H9 (cell line): ENCODE data around the gene ATP6V1G2. TPM values are rescaled to one million over a fixed set of nuclear protein-coding genes. Genes with fewer than 3 reads are reported as not detected.

ENCODE experiments used
- DNase-seq: peaks from one replicate; pipeline ENCODE4 v3.0.0-alpha.2; 2017
- H2AFZ ChIP-seq: one replicate; pipeline ENCODE4 v1.6.1; 2013; ENCODE audit warnings: mild to moderate bottlenecking, low read length, control low read depth, moderate library complexity
- H2AK5ac ChIP-seq: 2 replicates; pipeline ENCODE4 v1.6.1; 2013; ENCODE audit warnings: low read length, control low read depth, mixed read lengths; ENCODE audit not compliant: insufficient read length
- H2BK120ac ChIP-seq: one replicate; pipeline ENCODE4 v1.6.1; 2013; ENCODE audit warnings: low read depth, mild to moderate bottlenecking, low read length, control low read depth, inconsistent platforms; ENCODE audit not compliant: poor library complexity, severe bottlenecking
- H2BK12ac ChIP-seq: 2 replicates; pipeline ENCODE4 v1.6.1; 2013; ENCODE audit warnings: low read length, control low read depth, mixed read lengths, low read depth; ENCODE audit not compliant: insufficient read length
- H2BK15ac ChIP-seq: 2 replicates; pipeline ENCODE4 v1.6.1; 2013; ENCODE audit warnings: low read depth, low read length, control low read depth
- H2BK20ac ChIP-seq: one replicate; pipeline ENCODE4 v1.6.1; 2013; ENCODE audit warnings: low read depth, mild to moderate bottlenecking, low read length, control low read depth, inconsistent platforms; ENCODE audit not compliant: poor library complexity, severe bottlenecking
- H2BK5ac ChIP-seq: 2 replicates; pipeline ENCODE4 v1.6.1; 2013; ENCODE audit warnings: low read length, control low read depth, mixed read lengths; ENCODE audit not compliant: insufficient read length
- H3K14ac ChIP-seq: 2 replicates; pipeline ENCODE4 v1.6.1; 2013; ENCODE audit warnings: low read length, control low read depth; ENCODE audit not compliant: insufficient read depth
- H3K18ac ChIP-seq: 2 replicates; pipeline ENCODE4 v1.6.1; 2013; ENCODE audit warnings: low read depth, mild to moderate bottlenecking, mixed read lengths, low read length, control low read depth; ENCODE audit not compliant: insufficient read length
- H3K23ac ChIP-seq: 2 replicates; pipeline ENCODE4 v1.6.1; 2013; ENCODE audit warnings: low read length, control low read depth, mixed read lengths, low read depth; ENCODE audit not compliant: insufficient read length
- H3K23me2 ChIP-seq: 2 replicates; pipeline ENCODE4 v1.6.1; 2013; ENCODE audit warnings: low read depth, mild to moderate bottlenecking, mixed read lengths, low read length, control low read depth; ENCODE audit not compliant: insufficient read length, poor library complexity, severe bottlenecking
- H3K27ac ChIP-seq: 2 replicates; pipeline ENCODE4 v1.5.1; 2013; ENCODE audit warnings: low read length, control low read depth, mixed read lengths, low read depth; ENCODE audit not compliant: insufficient read length
- H3K27me3 ChIP-seq: 2 replicates; pipeline ENCODE4 v1.6.1; 2013; ENCODE audit warnings: low read length, control low read depth, inconsistent platforms; ENCODE audit not compliant: insufficient read depth
- H3K4ac ChIP-seq: 2 replicates; pipeline ENCODE4 v1.6.1; 2013; ENCODE audit warnings: low read depth, mild to moderate bottlenecking, control low read depth, inconsistent platforms, low read length, moderate library complexity
- H3K4me1 ChIP-seq: 2 replicates; pipeline ENCODE4 v1.6.1; 2013; ENCODE audit warnings: low read length, control low read depth, inconsistent platforms; ENCODE audit not compliant: insufficient read depth
- H3K4me2 ChIP-seq: 2 replicates; pipeline ENCODE4 v1.6.1; 2013; ENCODE audit warnings: low read length, control low read depth, mixed read lengths; ENCODE audit not compliant: insufficient read length, insufficient read depth
- H3K56ac ChIP-seq: 2 replicates; pipeline ENCODE4 v1.6.1; 2013; ENCODE audit warnings: low read depth, mild to moderate bottlenecking, mixed read lengths, low read length, control low read depth; ENCODE audit not compliant: insufficient read length
- H3K79me1 ChIP-seq: 2 replicates; pipeline ENCODE4 v1.6.1; 2013; ENCODE audit warnings: low read depth, mild to moderate bottlenecking, moderate library complexity, low read length, control low read depth, inconsistent platforms; ENCODE audit not compliant: insufficient read depth, poor library complexity, severe bottlenecking
- H3K79me2 ChIP-seq: 2 replicates; pipeline ENCODE4 v1.6.1; 2013; ENCODE audit warnings: low read length, control low read depth, inconsistent platforms; ENCODE audit not compliant: insufficient read depth
- H3K9ac ChIP-seq: 2 replicates; pipeline ENCODE4 v1.6.1; 2013; ENCODE audit warnings: low read length, control low read depth, mixed read lengths; ENCODE audit not compliant: insufficient read length; ENCODE audit errors: extremely low read depth
- H3K9me3 ChIP-seq: one replicate; pipeline ENCODE4 v1.6.1; 2013; ENCODE audit warnings: low read depth, low read length, inconsistent platforms; ENCODE audit not compliant: control insufficient read depth
- H3T11ph ChIP-seq: one replicate; pipeline ENCODE4 v1.6.1; 2013; ENCODE audit warnings: mild to moderate bottlenecking, low read length, control low read depth, inconsistent platforms
- H4K20me1 ChIP-seq: one replicate; pipeline ENCODE4 v1.6.1; 2013; ENCODE audit not compliant: control insufficient read depth, insufficient read length, insufficient read depth
- H4K5ac ChIP-seq: 2 replicates; pipeline ENCODE4 v1.6.1; 2013; ENCODE audit warnings: low read depth, mild to moderate bottlenecking, mixed read lengths, low read length, control low read depth; ENCODE audit not compliant: insufficient read length
- H4K8ac ChIP-seq: replicated peaks from 2 replicates; pipeline ENCODE4 v1.6.1; 2013; ENCODE audit warnings: low read length, control low read depth, mixed read lengths, low read depth; ENCODE audit not compliant: insufficient read length
- H4K91ac ChIP-seq: 2 replicates; pipeline ENCODE4 v1.6.1; 2013; ENCODE audit warnings: low read depth, mild to moderate bottlenecking, moderate library complexity, mixed read lengths, low read length, control low read depth; ENCODE audit not compliant: insufficient read length
- H3K27ac Mint-ChIP-seq, 3 experiments: 2 replicates in 2 of 3; 3 replicates in 1 of 3; pipeline ENCODE4 v1.8.0; 2020 to 2021; ENCODE audit warnings: mixed read lengths in 3 of 3, mild to moderate bottlenecking in 1 of 3, moderate library complexity in 1 of 3
- H3K27me3 Mint-ChIP-seq: 2 replicates; pipeline ENCODE4 v1.8.0; 2021; ENCODE audit warnings: low read depth, mild to moderate bottlenecking, moderate library complexity, mixed read lengths
- H3K36me3 Mint-ChIP-seq, 3 experiments: 2 replicates in 2 of 3; 3 replicates in 1 of 3; pipeline ENCODE4 v1.8.0; 2020 to 2021; ENCODE audit warnings: low read depth in 3 of 3, mixed read lengths in 3 of 3; ENCODE audit not compliant: insufficient read depth in 1 of 3
- H3K4me1 Mint-ChIP-seq, 2 experiments: 2 replicates each; pipeline ENCODE4 v1.8.0; 2020; ENCODE audit warnings: mixed read lengths in 2 of 2
- H3K4me3 Mint-ChIP-seq, 2 experiments: 2 replicates in 1 of 2; 3 replicates in 1 of 2; pipeline ENCODE4 v1.8.0; 2020 to 2021; ENCODE audit warnings: mild to moderate bottlenecking in 2 of 2, mixed read lengths in 2 of 2, moderate library complexity in 1 of 2
- H3K9me3 Mint-ChIP-seq, 2 experiments: 2 replicates in 1 of 2; 3 replicates in 1 of 2; pipeline ENCODE4 v1.8.0; 2020; ENCODE audit warnings: mild to moderate bottlenecking in 2 of 2, mixed read lengths in 2 of 2, moderate library complexity in 1 of 2
- WGBS: extraction: QIAGEN DNeasy Blood & Tissue Kit; methylation state at CpG from one replicate; pipeline ENCODE4 v1.1.7; 2013; ENCODE audit warnings: missing lambda C conversion rate, low lambda C conversion rate, mixed read lengths; ENCODE audit not compliant: insufficient read length; ENCODE audit errors: extremely low coverage; 5-methylcytosine and 5-hydroxymethylcytosine counted together
- total RNA-seq: library from RNA; stranded (reverse); gene quantifications from 2 replicates; pipeline ENCODE4 v1.2.1, GENCODE V29; 2021
- TF ChIP-seq, protein P1 (sequence below): fragments of 200-600 bp; sonication (generic); conservative IDR thresholded peaks from 3 replicates; pipeline ENCODE4 v1.8.0; 2021; ENCODE audit warnings: antibody characterized with exemption, mild to moderate bottlenecking

ATP6V1G2 gene
- total RNA-seq, 1 experiment from 2014 or later = 3.8 TPM

DNA sequence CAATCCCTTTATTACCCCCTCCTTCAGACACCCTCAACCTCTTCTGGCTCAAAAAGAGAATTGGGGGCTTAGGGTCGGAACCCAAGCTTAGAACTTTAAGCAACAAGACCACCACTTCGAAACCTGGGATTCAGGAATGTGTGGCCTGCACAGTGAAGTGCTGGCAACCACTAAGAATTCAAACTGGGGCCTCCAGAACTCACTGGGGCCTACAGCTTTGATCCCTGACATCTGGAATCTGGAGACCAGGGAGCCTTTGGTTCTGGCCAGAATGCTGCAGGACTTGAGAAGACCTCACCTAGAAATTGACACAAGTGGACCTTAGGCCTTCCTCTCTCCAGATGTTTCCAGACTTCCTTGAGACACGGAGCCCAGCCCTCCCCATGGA is 31.2 kb upstream of the ATP6V1G2 start:
- Histone ChIP-seq H2AFZ (no peak overlapping the region), H4K5ac (no peak overlapping the region), H2AK5ac (no peak overlapping the region), H3K79me2 (no peaks in the 10 kb centered on the region), H3K4me2 (no peak overlapping the region), H2BK15ac (no peak overlapping the region), H3K23me2 (peaks cover 11% of the 10 kb centered on the region), H2BK5ac (no peak overlapping the region), H3K23ac (no peak overlapping the region), H3K18ac (no peak overlapping the region), H3K56ac (no peak overlapping the region), H4K20me1 (no peaks in the 10 kb centered on the region), H3K4me1 (peaks cover 2% of the 10 kb centered on the region; the same call in 1 of the 2 replicates), H3K27ac (no peak overlapping the region), H2BK20ac (no peak overlapping the region), H3K14ac (no peak overlapping the region), H3K4ac (no peak overlapping the region), H3K27me3 (no peaks in the 10 kb centered on the region), H3K9ac (no peak overlapping the region), H3T11ph (no peak overlapping the region), H2BK120ac (no peak overlapping the region), H2BK12ac (no peak overlapping the region), H4K91ac (no peak overlapping the region), H3K9me3 (no peaks in the 10 kb centered on the region), H4K8ac (no peak overlapping the region), H3K79me1 (no peaks in the 10 kb centered on the region)
- no peak for DNase-seq
- H3K4me3 Mint-ChIP-seq = no peak overlapping the region
- H3K36me3 Mint-ChIP-seq = no peaks in the 10 kb centered on the region
- no peaks in the 10 kb centered on the region; a peak in 2 of 5 replicates for H3K9me3 Mint-ChIP-seq
- no CpG with 5 or more reads among the region's 3 CpGs for WGBS
- peaks cover 37 to 41% of the 10 kb centered on the region in 2 experiments for H3K4me1 Mint-ChIP-seq
- no peak overlapping the region for H3K27ac Mint-ChIP-seq
- H3K27me3 Mint-ChIP-seq = peaks cover 47% of the 10 kb centered on the region
- TF ChIP-seq, protein P1, sequence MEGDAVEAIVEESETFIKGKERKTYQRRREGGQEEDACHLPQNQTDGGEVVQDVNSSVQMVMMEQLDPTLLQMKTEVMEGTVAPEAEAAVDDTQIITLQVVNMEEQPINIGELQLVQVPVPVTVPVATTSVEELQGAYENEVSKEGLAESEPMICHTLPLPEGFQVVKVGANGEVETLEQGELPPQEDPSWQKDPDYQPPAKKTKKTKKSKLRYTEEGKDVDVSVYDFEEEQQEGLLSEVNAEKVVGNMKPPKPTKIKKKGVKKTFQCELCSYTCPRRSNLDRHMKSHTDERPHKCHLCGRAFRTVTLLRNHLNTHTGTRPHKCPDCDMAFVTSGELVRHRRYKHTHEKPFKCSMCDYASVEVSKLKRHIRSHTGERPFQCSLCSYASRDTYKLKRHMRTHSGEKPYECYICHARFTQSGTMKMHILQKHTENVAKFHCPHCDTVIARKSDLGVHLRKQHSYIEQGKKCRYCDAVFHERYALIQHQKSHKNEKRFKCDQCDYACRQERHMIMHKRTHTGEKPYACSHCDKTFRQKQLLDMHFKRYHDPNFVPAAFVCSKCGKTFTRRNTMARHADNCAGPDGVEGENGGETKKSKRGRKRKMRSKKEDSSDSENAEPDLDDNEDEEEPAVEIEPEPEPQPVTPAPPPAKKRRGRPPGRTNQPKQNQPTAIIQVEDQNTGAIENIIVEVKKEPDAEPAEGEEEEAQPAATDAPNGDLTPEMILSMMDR = no peak
